LNCAP (cell line): Measurements from ENCODE around the gene MYO1B.

Experiments used
- CTCF ChIP-seq: fragments of 450-650 bp; IDR thresholded peaks from 2 replicates; pipeline ENCODE4 v1.5.1; 2017; ENCODE audit warnings: mild to moderate bottlenecking

MYO1B gene

GRCh38 chr2:191384829-191385228, 139.6 kb downstream of the MYO1B start:
- TF ChIP-seq CTCF = no peak

- TF ChIP-seq CTCF = no peak
Measured at GRCh38 chr2:191385416-191386160, 140.4 kb downstream of the MYO1B start.

GRCh38 chr2:191386938-191387536, 141.8 kb downstream of the MYO1B start:
- TF ChIP-seq CTCF = no peak

- no peak for TF ChIP-seq CTCF
Measured at GRCh38 chr2:191389288-191389687, 144.1 kb downstream of the MYO1B start.

- TF ChIP-seq CTCF = no peak
Measured at GRCh38 chr2:191391171-191391570, 146.0 kb downstream of the MYO1B start.

- no peak for TF ChIP-seq CTCF
Measured at GRCh38 chr2:191394043-191394442, 148.8 kb downstream of the MYO1B start.

- no peak for TF ChIP-seq CTCF
Measured at GRCh38 chr2:191396794-191397193, 151.6 kb downstream of the MYO1B start.
